Left lobe of liver (tissue), 2 donors: ENCODE measurements around the gene IL4. TPM values are rescaled to one million over a fixed set of nuclear protein-coding genes. Genes with fewer than 3 reads are reported as not detected.
A peak's percentile ranks its signal among the peaks of the same experiment; 100 is the strongest.
"Not testable (repeated sequence)": the region's sequence is repeated elsewhere in the genome, so short reads cannot be mapped to it uniquely, and the experiment has no call there.

Experiments
- ATAC-seq: fragments of 200-7000 bp; cut with Tn5 transposase; one replicate; pipeline ENCODE4 v1.9.1; 2020; ENCODE audit warnings: mild to moderate bottlenecking, moderate library complexity
- DNase-seq: peaks from one replicate; pipeline ENCODE4 v3.0.0-alpha.2; 2020; ENCODE audit warnings: low spot score
- total RNA-seq: library from RNA; stranded (reverse); gene quantifications from one replicate; pipeline ENCODE4 v1.2.1, GENCODE V29; 2021
- donor health status: DM: no; HTN: no; CAD: no; lungs with moderate emphysema.
- donor health status: DM: no; HTN: yes; CAD: no.

IL4 gene
- total RNA-seq, result not detected

GRCh38 chr5:132673939-132674630 lies at the start of gene IL4:
IL4 (plus strand) TSS chr5:132673989; CDS start chr5:132674051, 62 bp downstream.
- DNase-seq (no peak), ATAC-seq (no peak)

GRCh38 chr5:132627470-132627869 lies 46.3 kb upstream of the IL4 start:
- DNase-seq (no peak), ATAC-seq (no peak)

- DNase-seq, result no peak
- ATAC-seq, result no peak
These were observed 45.0 kb upstream of the IL4 start for GRCh38 chr5:132628814-132629213.

GRCh38 chr5:132629230-132629944 lies 44.4 kb upstream of the IL4 start:
- DNase-seq, result no peak
- ATAC-seq, result no peak

DNA sequence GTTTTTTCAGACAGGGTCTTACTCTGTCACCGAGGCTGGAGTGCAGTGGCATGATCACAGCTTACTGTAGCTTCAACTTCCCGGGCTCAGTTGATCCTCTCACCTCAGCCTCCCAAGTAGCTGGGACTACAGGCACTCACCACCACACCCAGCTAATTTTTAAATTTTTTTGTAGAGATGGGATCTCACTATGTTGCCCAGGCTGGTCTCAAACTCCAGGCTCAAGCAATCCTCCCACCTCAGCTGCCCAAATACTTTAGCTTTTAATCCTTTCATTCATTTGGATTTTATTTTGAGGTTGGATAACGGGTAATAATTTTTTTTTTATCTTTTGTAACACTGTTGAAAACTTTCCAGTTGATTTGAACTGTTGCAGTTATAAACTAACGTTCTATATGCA lies 40.2 kb upstream of the IL4 start:
- ATAC-seq, DNase-seq: not testable (repeated sequence)

DNA sequence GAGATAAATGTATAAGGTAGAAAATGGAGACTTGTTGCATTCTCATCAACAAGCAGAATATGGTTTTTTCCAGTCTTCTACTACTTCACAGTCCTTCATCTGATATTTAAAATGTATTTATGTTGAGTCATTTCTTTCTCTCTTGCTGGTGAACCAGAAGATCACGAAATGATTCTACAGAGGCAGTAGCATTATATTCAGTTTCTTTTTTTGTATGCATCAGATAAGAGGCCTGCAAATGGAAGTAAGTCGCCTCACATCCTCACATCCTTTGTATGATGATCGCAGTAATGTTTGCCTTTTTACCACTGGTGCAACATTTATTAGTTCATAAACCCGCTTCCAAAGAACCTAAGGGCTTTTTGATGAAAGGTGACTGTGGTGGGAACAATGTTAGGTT lies 37.9 kb upstream of the IL4 start:
- ATAC-seq (no peak), DNase-seq (no peak)

DNA sequence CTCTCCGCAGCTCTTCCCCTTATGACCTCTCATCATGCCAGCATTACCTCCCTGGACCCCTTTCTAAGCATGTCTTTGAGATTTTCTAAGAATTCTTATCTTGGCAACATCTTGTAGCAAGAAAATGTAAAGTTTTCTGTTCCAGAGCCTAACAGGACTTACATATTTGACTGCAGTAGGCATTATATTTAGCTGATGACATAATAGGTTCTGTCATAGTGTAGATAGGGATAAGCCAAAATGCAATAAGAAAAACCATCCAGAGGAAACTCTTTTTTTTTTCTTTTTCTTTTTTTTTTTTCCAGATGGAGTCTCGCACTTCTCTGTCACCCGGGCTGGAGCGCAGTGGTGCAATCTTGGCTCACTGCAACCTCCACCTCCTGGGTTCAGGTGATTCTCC lies 36.5 kb upstream of the IL4 start:
- ATAC-seq, result no peak
- DNase-seq, result no peak

DNA sequence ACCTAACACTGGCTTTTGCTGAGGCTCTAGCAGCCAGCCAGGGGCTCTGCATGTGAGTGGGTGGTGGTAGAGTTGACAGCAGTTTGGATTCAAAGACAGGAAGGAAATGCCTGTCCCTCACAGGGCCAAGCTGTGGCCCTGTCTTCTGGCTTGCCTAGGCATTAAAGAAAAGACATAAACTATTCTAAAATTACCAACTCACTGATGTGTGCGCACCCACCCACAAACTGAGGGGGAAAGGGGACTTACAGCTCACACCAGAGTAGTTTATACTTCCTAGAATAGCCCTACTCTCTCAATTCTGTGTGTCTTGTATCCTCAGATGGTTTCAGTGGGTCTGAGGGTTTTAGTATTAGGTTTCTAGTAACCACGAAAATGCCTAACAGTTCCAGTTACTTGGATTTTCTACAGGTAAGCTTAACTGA lies 34.1 kb upstream of the IL4 start:
- ATAC-seq, result no peak
- no peak for DNase-seq

DNA sequence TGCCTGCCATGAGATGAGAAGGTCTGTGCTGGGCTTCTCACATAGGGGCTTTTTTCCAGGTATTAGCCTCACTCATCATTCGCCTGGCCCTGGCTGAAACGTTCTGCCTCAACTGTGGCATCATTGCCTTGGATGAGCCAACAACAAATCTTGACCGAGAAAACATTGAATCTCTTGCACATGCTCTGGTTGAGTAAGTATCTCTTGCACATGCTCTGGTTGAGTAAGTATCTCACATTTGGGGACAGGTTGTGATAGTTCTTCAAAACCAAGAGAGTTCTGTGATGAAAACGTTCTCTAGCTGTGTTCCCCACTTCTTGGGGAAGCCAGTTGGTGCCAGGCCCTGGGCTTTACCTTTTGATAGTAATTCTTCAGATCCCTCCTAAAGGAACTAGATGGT lies 33.2 kb upstream of the IL4 start:
- DNase-seq (no peak), ATAC-seq (peak; percentile 9)

GRCh38 chr5:132641241-132641723 lies 32.5 kb upstream of the IL4 start:
- DNase-seq (peak; percentile 78), ATAC-seq (peak; percentile 91)

DNA sequence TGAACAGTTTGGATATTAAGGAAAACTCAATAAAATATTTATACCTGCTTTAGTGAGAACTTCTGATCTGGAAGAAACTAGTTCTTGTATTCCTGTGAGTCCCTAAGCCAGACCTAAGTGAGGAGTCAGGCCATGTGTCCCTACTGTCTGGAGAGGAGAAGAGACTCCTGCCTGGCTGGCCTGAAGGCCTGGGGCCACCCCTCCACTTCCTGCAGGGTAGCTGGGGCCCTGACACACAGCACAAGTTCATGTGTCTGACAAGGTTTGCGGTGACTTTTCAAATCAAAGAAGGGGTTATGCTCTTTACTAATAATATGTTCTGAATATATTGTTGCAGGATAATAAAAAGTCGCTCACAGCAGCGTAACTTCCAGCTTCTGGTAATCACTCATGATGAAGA lies 31.9 kb upstream of the IL4 start:
- ATAC-seq, result peak; percentile 11
- no peak for DNase-seq

- no peak for ATAC-seq
- no peak for DNase-seq
These were observed 29.6 kb upstream of the IL4 start for GRCh38 chr5:132644177-132644576.

GRCh38 chr5:132646583-132647266 lies 27.1 kb upstream of the IL4 start:
- DNase-seq, result no peak
- no peak for ATAC-seq

GRCh38 chr5:132647473-132647872 lies 26.3 kb upstream of the IL4 start:
- no peak for ATAC-seq

DNA sequence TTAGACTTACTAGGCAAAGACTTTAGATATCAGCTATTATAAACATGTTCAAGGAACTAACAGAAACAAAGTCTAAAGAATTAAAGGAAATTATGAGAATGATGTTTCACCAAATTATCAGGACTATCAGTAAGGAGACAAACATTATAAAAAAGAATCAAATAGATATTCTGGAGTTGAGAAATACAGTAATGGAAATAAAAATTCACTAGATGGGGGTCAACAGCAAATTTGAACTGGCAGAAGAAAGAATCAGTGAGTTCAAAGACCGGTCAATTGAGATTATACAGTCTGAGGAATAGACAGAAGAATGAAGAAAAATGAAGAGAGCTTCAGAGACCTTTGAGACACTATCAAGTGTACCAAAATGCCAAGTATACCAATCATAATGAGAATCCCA lies 25.4 kb upstream of the IL4 start:
- DNase-seq (no peak), ATAC-seq (no peak)

More at GRCh38 chr5:132647473-132647872, 26.3 kb upstream of the IL4 start:
- DNase-seq, result no peak

DNA sequence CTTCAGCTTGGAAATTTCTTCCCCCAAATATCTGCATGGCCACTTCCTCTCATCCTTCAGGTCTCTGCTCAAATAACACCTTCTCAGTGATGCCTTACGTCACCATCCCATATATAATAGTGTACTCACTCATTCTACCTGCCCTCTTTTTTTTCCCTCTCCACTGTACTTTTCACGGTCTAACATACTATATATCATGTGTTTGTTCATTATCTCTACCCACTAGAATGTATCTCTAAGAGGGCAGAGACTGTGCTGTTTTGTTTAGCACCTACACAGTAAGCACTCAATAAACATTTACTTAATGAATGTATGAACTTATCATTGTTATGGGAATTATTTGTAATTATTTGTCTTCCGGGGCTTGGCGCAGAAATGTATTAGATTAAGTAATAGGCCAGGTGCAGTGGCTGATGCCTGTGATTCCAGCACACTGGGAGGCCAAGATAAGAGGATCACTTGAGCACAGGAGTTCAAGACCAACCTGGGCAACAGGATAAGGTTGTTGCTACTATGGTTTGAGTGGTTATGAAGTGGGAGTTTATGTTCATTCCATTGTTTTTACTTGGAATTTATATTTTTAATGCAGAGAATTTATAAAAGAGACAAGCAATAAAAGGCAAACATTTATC lies 21.8 kb upstream of the IL4 start:
- DNase-seq (no peak), ATAC-seq (no peak)

DNA sequence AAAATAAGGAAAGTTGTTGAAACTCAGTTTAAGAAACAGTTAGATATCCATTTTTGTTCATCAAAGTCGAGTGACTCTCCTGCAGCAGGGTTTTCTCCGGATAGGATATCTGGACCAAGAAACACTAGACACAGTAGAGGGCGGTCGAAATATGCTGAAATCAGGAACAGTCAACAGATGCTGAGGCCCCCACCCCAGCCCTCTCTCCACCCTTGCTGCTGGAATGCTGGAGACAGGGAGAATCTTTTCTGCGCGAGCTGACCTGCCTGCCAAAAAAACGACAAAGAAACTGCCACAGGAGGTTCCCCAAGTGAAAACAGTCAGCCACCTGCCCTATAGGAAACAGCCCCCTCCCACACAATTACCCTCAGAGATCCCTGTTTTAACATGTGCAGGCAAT lies 20.1 kb upstream of the IL4 start:
- DNase-seq (no peak), ATAC-seq (no peak)

DNA sequence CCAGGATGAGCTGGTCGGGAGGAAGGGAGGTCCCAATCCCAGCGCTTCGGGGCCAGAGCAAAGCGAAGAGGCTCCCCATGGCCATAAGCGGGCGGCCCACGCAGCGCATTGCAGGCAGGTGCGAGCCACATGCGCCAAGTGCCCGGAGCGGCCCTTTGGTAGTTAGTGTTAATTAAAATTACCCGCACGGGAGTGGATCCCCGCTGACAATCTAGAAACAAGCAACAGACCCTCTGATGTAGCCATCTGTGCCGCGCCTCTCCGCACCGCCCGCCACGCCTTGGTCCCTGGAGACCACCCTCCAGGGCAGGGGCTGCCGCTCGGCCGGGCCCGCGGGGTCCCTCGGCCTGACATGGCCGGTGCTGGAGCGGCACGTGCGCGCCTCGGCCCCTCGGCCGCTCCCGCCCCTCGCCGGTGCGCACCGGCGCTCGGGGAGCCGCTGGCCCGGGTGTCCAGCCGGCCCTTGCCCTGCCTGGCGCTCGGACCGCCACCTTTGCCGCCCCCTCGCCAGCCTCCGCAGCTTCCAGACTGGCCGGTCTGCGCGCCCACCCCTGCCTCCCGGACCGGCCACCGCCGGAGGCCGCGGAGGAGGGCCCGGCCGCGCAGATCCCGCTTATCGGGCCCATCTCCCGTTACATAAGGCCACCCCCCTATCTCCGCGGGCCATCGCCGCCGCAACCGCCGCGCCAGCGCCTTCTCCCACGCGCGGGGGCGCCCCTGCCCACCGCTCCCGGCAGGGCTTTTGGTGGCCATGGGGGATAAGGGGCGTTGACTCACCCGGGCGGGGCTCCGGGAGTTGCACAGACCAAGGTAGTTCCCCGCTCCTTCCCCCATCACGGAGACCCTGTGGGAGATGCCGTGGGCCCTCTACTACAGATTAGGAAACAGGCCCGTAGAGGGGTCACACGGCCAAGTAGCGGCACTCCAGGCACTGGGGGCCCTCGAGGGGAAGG lies 17.7 kb upstream of the IL4 start:
- ATAC-seq, result peak; percentile 19
- DNase-seq, result no peak

DNA sequence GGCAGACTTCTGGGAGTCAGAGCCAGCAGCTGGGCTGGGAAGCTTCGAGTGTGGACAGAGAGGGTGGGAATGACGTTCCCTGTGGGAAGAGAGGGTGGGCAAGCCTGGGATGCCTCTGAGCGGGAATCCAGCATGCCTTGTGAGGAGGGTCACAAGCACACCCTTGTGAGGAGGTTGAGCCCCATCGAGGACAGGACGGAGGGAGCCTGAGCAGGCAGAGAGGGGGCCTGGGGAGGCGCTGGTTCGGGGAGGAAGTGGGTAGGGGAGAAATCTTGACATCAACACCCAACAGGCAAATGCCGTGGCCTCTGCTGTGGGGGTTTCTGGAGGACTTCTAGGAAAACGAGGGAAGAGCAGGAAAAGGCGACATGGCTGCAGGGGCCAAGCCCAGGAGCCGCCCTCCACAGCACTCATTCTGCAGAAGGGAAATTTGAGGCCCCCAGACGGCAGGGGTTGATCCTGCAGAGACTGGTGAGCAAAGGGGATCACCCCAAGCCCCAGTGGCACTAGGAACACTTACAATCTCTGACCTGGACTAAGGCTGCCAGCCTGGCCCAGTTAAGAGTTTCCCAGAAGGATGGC lies 16.9 kb upstream of the IL4 start:
- no peak for ATAC-seq
- no peak for DNase-seq
